ENCODE data around the gene ATP6AP1. TPM values are rescaled to one million over a fixed set of nuclear protein-coding genes. Genes with fewer than 3 reads are reported as not detected.

ATP6AP1 gene
- total RNA-seq, 1 donor = 61.9 TPM

- H3K27me3 ChIP-seq (ENCODE audit: insufficient read depth, low read length) = no peaks in the 10 kb centered on the region
- TF ChIP-seq CTCF (IDR thresholded peaks at IDR 0.05; ENCODE audit: extremely low read depth, low read depth, low read length) = no peak
- no peak overlapping the region for H3K4me3 ChIP-seq (ENCODE audit: insufficient read depth, low read length)
- no peaks in the 10 kb centered on the region for H3K4me1 ChIP-seq (ENCODE audit: insufficient read depth, low read length)
- H3K4me2 ChIP-seq (ENCODE audit: insufficient read depth, low read length) = no peak overlapping the region
- no peaks in the 10 kb centered on the region for H3K9me3 ChIP-seq (ENCODE audit: low read depth, low read length)
- peaks cover 36% of the 10 kb centered on the region for H4K20me1 ChIP-seq (ENCODE audit: insufficient read depth, low read length)
- DNase-seq (ENCODE audit: insufficient read length, low spot score, missing footprints) = no peak
- H2AFZ ChIP-seq (ENCODE audit: low read length) = no peak overlapping the region
- H3K79me2 ChIP-seq (ENCODE audit: insufficient read depth, low read length) = peaks cover 41% of the 10 kb centered on the region
- no peak overlapping the region for H3K27ac ChIP-seq (ENCODE audit: low read depth, low read length)
- H3K36me3 ChIP-seq (ENCODE audit: insufficient read depth, low read length) = peaks cover 30% of the 10 kb centered on the region
Observed at GRCh38 chrX:154464806-154465365, 36.4 kb downstream of the ATP6AP1 start.

DNA sequence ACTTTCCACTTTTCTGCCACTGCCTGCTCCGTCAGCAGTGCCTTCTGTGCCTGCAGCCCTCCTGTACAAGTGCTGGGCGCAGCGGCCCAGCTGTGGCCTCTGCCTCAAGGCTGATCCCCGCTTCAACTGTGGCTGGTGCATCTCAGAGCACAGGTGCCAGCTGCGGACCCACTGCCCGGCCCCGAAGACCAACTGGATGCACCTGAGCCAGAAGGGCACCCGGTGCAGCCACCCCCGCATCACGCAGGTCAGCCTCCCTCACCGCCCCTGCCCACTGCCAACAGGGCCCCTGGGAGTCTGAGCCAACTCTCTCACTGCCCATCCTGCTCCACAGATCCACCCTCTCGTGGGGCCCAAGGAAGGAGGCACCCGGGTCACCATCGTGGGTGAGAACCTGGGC, 37.1 kb downstream of the ATP6AP1 start:
- H3K9me3 ChIP-seq (ENCODE audit: low read depth, low read length) = no peaks in the 10 kb centered on the region
- H3K4me2 ChIP-seq (ENCODE audit: insufficient read depth, low read length) = no peak overlapping the region
- H3K4me1 ChIP-seq (ENCODE audit: insufficient read depth, low read length) = no peaks in the 10 kb centered on the region
- H3K27me3 ChIP-seq (ENCODE audit: insufficient read depth, low read length) = no peaks in the 10 kb centered on the region
- no peak for DNase-seq (ENCODE audit: insufficient read length, low spot score, missing footprints)
- H3K27ac ChIP-seq (ENCODE audit: low read depth, low read length) = no peak overlapping the region
- H2AFZ ChIP-seq (ENCODE audit: low read length) = no peak overlapping the region
- peaks cover 32% of the 10 kb centered on the region for H3K36me3 ChIP-seq (ENCODE audit: insufficient read depth, low read length)
- peaks cover 31% of the 10 kb centered on the region for H4K20me1 ChIP-seq (ENCODE audit: insufficient read depth, low read length)
- H3K79me2 ChIP-seq (ENCODE audit: insufficient read depth, low read length) = peaks cover 33% of the 10 kb centered on the region
- TF ChIP-seq CTCF (IDR thresholded peaks at IDR 0.05; ENCODE audit: extremely low read depth, low read depth, low read length) = no peak
- H3K4me3 ChIP-seq (ENCODE audit: insufficient read depth, low read length) = no peak overlapping the region

GRCh38 chrX:154466036-154466435, 37.6 kb downstream of the ATP6AP1 start:
- H3K27ac ChIP-seq (ENCODE audit: low read depth, low read length) = no peak overlapping the region
- no peak for DNase-seq (ENCODE audit: insufficient read length, low spot score, missing footprints)
- H3K79me2 ChIP-seq (ENCODE audit: insufficient read depth, low read length) = peaks cover 29% of the 10 kb centered on the region
- no peak overlapping the region for H3K4me3 ChIP-seq (ENCODE audit: insufficient read depth, low read length)
- no peaks in the 10 kb centered on the region for H3K4me1 ChIP-seq (ENCODE audit: insufficient read depth, low read length)
- no peak for TF ChIP-seq CTCF (IDR thresholded peaks at IDR 0.05; ENCODE audit: extremely low read depth, low read depth, low read length)
- no peaks in the 10 kb centered on the region for H3K27me3 ChIP-seq (ENCODE audit: insufficient read depth, low read length)
- peaks cover 27% of the 10 kb centered on the region for H4K20me1 ChIP-seq (ENCODE audit: insufficient read depth, low read length)
- no peak overlapping the region for H2AFZ ChIP-seq (ENCODE audit: low read length)
- no peaks in the 10 kb centered on the region for H3K9me3 ChIP-seq (ENCODE audit: low read depth, low read length)
- peaks cover 30% of the 10 kb centered on the region for H3K36me3 ChIP-seq (ENCODE audit: insufficient read depth, low read length)
- no peak overlapping the region for H3K4me2 ChIP-seq (ENCODE audit: insufficient read depth, low read length)

DNA sequence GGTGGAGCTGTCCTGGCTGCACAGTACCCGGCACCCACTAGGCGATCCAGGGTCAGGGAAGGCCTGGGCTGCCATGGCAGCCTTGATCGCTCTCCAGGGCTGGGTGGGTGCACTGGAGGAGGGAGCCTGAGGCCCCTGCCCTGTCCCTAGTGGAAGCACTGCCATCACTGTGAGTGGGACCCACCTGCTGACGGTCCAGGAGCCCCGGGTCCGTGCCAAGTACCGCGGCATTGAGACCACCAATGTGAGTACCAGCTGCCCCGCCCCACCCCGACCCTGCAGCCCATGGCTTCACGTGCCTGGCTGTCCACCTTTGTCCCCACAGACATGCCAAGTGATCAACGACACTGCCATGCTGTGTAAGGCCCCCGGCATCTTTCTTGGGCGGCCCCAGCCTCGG, 38.4 kb downstream of the ATP6AP1 start:
- no peak for TF ChIP-seq CTCF (IDR thresholded peaks at IDR 0.05; ENCODE audit: extremely low read depth, low read depth, low read length)
- H3K4me3 ChIP-seq (ENCODE audit: insufficient read depth, low read length) = no peak overlapping the region

More for the DNA sequence above, 38.4 kb downstream of the ATP6AP1 start:
- H4K20me1 ChIP-seq (ENCODE audit: insufficient read depth, low read length) = peaks cover 22% of the 10 kb centered on the region
- no peak overlapping the region for H3K27ac ChIP-seq (ENCODE audit: low read depth, low read length)
- no peaks in the 10 kb centered on the region for H3K27me3 ChIP-seq (ENCODE audit: insufficient read depth, low read length)
- no peak overlapping the region for H3K4me2 ChIP-seq (ENCODE audit: insufficient read depth, low read length)
- peaks cover 20% of the 10 kb centered on the region for H3K79me2 ChIP-seq (ENCODE audit: insufficient read depth, low read length)
- peaks cover 24% of the 10 kb centered on the region for H3K36me3 ChIP-seq (ENCODE audit: insufficient read depth, low read length)
- no peak overlapping the region for H2AFZ ChIP-seq (ENCODE audit: low read length)
- no peaks in the 10 kb centered on the region for H3K4me1 ChIP-seq (ENCODE audit: insufficient read depth, low read length)
- H3K9me3 ChIP-seq (ENCODE audit: low read depth, low read length) = no peaks in the 10 kb centered on the region
- DNase-seq (ENCODE audit: insufficient read length, low spot score, missing footprints) = no peak
